ENCODE data around the gene EBF4.

Gene EBF4

DNA sequence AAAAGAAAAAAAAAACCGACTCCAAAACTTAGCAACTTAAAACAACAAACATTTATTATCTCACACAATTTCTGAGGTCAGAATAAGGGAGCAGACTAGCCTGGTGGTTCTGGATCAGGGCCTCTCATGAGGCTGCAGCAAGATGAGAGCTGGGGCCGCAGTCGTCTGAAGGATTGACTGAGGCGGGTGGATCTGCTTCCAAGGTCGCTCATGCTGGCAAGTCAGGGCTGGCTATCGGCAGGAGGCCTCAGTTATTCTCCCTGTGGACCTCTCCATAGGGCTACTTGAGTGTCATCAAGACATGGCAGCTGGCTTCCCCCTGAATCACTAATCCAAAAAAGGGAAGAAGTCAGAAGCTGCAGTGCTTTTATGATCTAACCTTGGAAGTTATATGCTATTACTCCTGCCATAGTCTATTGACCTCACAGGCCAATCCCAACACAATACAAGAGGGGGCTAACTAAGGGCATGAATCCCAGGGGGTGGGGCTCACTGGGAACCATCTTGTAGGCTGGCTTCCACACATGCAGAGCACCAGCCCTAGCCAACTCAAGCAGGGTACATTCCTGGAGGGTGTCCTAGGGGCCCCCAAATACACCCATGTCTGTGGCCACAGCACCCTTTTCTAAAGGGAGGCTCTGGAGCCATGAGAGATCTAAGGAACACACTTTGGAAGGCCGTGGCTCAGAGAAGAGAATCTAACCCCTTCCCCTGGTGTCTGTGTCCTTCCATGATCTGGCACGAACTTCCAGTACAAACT is 11.3 kb downstream of the EBF4 start:
- no peak for DNase-seq

DNA sequence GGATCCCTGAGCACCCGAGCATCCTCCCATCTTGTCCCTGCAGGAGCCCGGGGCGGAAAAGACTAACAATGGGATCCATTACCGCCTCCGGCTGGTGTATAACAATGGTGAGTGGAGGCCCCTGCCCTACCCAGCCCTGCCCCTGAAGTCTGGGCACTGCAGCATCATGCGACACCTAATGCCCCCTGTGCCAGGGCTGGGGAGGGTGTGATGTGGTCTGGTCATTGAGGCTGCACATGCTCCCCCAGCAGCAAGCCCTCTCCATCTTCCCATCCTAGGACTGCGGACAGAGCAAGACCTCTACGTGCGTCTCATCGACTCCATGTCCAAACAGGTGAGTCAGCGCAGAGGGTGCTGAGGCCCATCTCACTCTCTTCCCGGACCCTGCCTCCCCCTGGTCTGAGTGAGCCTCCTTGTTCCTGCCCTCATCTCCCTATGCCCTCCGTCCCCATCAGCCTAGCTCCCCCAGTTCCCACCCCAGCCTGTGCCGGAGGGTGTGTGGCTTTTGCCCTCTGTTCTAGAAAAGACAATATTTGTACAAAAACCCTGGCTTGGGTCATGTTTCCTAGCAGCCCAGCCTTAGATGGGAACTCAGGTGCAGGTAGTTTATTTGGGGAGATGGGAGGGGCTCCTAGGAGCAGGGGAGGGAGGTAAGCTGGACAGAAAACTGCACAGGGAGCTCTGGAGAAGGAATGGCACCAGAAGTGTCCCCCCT is 13.5 kb downstream of the EBF4 start:
- no peak for DNase-seq

DNA sequence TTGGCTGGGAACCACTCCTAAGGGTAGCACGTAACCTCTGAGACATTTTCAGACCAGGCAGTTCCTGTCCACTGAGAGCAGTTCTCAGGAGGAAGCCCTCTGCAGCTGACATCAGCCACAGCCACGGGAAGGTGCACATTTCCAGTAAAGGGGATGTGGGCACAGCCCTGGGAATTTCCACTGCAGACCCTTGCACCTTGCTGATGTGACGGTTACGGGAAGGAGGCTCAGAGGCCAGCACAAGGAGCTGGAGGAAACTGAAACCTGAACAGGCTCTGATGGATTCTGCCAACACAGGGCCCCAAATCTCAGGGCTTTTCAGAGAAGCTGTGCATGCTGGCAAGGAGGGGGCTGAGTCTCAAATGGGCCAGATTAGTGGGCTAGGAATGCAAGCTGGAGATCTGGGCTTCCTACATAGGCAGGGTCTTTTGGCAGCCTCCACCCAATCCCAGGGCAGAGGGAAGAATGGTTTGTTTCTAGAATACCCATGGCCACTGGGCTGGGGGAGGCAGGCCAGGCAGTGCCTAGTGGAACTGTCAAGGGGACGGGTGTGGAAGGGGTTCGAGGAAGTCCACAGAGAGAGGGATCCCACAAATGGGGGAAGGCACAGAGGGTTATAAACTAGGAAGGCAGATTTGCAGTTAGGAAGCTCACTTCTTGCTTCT is 14.2 kb downstream of the EBF4 start:
- DNase-seq: no peak

DNA sequence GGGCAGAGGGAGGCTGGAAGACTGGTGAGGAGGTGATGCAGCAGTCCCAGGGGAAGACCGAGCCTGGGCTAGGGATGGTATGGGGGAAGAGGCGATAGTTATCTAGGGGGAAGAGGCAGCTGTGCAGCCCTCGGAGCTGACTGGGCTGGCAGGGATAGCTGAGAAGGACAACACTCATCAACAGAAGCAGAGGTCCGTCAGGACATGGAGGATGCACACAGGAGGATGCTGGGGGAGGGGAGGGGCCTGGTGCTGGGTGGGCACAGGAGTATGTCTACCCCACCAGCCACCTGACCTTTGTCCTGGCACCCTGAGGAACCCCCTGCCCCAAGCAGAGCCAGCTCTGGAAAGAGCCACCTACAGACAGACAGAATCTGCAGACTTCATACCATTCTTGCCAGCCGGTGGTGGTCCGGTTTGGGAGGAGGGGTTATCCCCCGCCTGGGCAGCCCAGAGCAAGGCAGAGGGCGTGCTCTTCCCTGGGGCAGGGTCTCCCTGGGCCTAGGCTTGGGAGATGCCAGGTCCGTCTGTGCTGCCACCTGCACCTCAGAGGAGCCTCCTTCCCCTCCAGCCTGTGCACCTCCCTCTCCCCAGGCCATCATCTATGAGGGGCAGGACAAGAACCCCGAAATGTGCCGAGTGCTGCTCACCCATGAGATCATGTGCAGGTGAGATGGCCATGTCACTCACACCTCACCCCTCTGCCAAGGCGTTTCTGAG is 14.9 kb downstream of the EBF4 start:
- DNase-seq: no peak

DNA sequence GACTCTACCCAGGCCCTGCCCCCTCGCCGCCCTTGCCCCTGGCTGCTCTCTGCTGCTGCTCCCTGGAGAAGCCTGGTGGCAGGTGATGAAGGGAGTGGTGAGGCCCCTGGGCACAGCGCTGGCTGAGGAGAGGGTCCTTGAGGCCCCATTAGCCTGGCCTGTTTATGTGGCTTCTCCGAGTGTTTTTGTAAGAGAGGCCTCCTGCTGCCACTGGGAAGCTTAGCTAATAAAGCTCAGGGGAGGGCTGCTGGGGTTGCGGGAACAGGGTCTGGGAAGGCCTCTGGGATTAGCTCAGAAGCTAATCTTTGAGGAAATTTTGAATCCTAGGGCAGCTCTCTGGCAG is 15.5 kb downstream of the EBF4 start:
- DNase-seq: peak; percentile 81

DNA sequence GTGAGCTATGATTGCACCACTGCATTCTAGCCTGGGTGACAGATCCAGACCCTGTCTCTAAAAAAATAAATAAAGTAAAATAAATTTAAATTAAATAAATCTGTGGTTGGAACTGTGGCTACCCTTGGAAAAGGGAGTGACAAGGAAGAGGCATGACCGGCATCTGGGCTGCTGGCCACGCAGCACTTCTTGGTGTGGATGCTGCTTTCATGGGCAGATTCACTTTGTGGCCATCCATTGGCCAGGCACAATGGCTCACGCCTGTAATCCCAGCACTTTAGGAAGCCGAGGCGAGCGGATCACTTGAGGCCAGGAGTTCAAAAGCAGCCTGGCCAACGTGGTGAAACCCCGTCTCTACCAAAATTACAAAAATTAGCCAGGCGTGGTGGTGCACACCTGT is 16.1 kb downstream of the EBF4 start:
- no peak for DNase-seq

DNA sequence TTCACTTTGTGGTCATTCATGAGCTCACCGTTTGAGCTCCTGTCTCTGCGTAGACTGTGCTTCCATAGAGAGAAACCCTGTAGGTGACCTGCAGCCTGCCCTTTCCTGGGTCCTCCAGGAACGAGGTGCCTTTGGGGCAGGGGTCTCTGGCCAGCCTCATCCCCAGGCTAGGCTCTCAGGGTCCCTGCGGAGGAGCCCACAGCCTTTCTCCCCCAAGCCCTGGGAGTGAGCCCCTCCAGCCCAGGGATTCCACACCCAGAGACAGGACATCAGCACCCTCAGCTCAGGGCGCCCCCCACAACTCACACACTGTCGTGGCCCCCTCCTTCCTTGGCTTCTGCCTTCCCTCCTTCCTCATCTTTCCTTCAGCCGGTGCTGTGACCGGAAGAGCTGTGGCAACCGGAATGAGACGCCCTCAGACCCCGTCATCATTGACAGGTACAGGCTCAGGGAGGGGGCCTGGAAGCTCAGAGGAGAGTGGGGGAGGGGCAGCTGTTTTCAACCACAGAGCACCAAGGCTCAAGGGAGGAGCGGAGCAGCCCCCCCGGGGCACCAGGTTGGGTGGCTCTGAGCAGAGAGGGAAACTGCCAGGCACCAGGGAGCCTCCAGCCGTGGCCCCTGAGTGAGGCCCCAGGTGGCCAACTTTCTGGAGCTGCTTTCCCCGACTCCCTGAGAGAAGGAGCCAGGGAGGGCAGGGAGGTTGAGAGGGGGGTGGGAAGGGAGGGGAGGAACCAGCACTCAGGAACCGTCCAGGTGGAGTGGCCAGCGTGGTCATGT is 16.8 kb downstream of the EBF4 start:
- no peak for DNase-seq

DNA sequence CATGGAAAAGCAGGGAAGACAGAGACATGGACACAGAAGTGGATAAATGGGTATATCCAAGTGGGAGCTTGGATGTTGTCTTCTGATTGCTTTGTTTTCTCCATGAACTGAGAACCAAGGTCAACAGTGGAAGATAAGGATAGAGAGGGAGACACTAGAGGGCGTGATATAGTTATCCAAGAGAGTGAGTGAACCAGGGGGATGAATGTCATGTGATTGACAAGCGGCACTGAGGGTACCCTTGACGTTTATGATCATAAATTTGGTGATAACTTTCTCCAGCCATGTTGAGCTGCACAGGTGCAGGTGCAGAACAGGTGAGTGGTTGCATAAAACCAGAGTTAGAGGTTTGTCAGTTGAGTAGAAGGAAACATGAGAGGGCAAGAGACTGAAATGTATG is 20.7 kb downstream of the EBF4 start:
- DNase-seq: no peak

DNA sequence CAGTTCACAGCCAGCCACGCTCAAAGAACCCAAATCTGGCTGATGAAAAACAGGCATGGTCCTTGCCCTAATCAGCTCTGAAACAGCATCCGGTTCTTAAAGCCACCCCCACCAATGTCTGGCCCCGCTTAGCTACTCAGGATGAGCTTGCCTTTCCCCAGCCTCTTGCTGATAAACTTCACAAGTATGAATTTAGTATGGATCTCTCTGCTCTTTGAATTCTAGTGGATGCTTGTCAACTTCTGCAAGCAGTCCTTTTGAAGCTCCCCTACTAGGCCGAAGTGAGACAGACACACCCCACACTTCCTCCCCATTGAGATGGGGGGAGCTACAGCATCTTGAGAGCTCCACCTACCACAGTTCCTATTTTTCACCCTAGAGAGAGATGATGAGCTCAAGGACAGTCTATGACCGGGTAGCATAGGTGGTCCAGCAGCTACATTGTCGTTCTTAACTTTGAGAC is 36.7 kb downstream of the EBF4 start:
- DNase-seq: no peak

DNA sequence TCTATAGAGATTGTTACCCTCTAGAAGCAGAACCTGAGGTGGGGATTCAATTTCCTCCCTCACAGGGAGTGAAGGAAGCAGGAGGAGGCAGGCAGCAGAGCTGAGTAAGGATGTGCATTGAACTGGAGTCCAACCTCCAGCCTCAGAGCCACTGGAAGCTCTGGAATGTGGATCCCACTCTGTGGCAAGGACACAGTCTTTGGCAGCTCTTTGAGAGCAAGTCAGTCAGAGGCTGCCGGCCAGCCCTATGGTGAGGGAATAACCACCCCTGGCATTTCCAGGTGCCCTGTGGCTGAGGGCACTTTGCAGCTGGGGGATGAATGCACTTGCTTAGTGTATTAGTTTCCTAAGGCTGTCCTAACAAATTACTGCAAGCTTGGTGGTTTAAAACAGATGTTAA is 37.2 kb downstream of the EBF4 start:
- no peak for DNase-seq

DNA sequence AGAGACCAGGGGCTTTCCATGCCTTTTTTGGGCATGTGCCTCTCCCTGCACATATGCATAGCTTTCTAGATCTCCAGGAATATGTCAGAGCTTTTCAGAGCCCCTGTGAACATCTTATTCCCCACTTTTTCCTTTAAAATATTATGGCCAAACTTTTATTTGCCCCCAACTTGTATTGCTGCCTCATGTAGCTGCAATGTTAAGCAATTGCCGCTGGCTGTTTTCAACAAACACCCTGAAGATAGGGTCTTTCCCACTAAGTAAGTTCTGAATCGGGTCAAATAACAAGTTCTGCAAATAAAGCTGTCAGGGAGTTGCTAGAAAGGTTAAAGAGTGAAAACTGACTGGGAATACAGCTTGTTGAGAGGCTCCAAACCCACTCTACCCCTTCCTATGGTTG is 42.3 kb downstream of the EBF4 start:
- DNase-seq: no peak

DNA sequence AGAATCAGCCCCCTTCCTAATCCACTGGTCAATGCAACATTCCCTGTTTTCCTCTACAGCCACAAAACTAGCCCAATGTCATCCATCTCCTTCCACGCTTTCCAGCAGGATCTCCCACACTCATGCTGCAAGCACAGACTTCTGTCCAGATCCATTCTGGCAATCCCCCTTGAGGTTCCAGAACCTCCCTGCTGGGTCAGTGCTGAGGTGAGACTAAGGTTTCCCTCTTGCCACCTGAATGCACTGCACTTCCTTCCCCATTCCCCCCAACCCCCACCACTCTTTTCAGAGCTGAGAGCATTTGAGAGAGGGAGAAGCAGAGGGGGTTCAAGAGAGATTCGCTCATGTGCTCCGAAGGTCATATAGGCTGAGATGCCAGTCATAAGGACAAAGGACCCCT is 43.9 kb downstream of the EBF4 start:
- DNase-seq: no peak

DNA sequence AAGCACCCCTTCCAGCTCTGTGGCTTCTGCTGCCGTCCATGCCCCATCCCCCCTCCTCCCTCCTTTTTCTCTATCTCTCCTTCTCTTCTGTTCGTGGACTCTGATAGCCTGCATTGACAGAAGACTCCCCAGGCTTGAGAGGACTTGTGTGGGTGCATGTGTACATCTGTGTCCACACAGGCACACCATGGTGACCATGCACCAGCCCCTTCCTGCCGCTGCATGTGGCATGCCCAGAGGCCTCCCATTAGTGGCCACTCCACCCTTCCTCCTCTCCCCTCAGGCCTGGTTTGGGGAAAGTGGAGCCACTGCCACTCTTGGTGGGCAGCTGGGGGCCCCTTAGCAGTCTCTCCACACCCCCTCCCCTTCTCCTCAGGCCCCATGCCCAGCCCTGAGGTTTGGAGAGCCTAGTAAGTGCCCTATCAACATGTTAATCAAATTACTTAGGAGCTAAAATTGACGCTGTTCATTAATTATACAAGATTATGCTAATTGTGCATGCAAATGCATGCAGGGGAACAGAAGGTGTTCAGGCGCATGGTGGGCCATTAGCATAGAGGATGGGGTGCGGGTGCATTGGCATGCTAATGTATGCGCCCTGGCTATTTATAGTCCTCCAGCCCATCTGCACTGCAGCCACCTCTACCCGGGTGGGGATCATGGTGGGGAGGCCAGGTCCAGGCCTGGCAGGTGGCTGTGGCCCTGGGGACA is 45.9 kb downstream of the EBF4 start:
- no peak for DNase-seq

DNA sequence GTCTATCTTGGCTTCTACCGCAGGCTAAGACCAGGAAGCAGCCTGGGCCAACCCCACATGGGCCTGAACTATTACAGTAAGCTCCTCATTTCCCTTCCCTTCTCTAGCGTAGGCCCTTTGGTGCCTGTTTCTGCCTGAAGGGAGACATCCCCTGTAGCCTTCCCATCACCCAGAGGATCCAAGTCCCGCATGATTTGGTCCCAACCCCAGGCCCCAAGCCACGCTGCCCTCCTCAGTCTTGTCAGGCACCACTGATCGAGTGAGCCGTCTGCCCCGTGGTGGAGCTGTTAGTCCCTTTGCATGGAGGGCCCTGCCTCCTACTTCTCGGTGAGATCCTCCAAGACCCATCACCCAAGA is 46.4 kb downstream of the EBF4 start:
- no peak for DNase-seq

DNA sequence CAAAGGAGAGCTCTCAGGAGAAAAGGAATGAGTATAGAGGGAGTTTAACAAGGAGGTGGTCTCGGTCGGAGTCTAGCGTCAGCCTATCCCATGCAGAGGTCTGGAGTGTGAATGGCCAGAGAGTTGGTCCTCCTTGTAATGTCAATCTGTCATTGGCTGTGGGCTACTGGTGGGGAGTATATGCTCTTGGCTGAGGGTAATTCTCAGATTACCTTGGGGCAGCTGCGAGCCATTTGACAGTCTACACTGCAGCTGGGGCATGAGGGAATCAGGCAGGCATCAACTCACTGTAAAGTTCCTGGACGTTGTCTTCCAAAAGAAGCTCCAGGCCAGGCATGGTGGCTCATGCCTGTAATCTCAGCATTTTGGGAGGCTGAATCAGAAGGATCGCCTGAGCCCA is 48.1 kb downstream of the EBF4 start:
- DNase-seq: no peak

DNA sequence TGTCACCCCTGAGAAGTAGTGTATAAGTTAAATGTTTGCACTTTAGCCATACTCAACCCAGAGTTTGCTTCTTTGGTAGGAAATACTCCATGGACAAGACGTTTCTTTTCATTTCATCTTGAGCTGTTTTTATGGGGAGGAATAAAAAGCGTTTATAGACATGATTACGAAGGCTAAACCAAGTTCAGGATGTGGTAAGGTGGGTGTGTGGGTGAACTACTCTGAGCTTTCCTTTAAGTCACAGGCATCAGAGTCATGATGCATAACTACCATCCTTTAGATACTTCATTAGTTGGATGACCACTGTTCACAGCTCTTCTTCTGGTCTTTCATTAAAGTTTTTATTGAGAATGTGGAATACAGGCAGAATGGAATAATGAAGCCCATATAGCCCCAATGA is 48.9 kb downstream of the EBF4 start:
- no peak for DNase-seq

DNA sequence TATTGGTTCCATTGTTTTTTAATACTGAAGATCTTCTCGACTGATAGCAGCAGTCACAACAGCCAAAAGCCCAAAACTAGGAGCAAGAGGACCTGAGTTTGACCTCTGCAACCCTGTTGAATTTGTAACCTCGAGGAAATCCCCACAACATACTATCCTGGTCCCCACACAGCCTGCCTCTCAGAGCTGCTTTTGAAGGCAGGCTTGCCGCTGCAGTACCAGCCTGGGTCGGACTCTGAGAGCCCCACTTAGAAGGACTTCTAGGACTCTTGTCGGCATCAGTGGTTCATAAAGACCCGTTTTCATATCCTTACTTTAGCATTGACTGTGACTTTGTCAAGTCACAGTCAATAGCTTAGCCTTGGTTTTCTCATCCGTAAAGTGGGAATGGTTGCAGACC is 49.3 kb downstream of the EBF4 start:
- DNase-seq: no peak

DNA sequence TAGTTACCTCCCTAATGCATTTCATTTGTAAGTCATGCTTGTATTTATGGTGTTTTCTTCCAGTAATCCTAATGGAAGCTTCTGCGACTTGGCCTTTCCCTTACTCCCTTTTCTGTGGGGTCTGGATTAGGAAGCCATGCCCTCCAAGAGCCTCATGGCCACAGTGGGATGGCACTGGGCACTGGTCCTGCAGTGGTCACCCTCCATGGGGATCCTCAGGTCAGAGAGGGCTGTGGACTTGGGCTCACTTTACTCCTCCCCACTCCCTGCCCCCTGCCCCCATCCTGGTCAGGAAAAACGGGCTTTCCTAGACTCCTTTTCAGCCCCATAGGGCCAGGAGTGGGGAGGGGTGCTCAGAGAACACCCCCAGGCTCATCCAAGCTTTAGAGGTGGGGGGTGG is 49.9 kb downstream of the EBF4 start:
- DNase-seq: no peak

DNA sequence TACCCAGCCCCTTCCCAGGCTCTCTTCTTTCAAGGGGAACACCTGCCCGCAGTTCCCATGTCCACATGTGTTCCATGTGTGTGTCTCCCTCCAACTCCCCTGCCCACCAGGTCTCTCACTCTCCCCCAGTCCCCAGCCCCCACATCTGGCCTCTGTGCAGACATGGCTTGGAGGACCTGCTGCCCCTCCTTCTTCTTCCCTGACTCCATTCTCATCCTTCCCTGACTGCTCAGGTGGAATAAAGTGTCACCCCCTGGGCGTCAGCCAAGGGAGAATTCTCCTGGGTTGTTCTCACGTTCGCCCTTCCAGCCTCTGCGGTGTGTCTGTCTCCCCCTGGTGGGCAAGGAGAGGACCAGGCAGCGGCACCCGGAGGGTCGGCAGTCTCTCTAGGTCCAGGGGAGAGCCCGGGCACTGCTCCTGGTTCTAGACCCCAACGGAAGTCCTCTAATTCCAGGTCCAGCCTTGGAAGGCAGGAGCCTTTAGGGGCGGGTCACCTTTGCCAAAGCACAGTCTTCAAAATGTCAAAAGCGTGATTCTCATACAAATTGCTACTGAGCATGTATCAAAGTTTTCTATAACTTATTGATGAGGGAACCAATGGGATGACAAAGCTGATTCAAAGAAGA is 50.5 kb downstream of the EBF4 start:
- peak; percentile 47 for DNase-seq

DNA sequence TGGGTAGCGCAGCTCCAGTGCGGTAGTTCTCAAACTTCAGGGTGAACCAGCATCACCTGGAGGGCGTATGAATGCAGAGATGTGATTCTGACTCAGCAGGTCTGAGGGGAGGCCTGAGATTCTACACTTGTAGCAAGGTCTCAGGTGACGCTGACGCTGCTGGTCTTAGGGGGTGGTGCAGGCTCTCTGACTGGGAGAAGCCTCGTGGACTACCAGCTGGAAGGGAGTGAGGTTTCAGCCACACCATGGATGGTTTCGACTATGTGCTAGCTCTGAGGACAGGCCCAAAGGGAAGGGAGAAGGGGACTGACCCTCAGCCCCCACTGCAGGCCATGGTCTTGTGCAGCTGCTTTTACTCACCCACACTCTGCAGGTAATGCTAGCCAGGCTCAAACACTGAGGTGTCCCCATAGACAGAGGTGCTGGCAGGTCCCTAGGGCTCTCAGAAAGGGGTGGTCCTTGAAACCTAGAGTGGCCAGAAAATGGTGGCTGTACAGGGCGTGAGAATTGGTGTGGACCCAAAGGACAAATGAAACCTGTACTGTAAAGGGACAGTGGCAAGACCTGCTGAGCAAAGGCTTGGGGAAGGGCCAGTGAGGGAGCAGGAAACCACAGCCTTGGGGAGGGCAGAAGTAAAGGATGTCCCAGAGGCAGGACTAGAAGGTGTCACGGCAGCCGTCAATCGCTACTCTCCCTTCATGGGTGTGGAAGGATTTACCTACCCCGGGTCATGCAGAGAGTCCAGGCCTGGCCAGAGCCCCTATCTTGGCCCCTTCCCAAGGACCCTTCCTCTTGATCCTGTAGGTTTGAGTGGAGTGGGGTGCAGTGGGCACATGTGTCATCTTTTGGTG is 52.7 kb downstream of the EBF4 start:
- no peak for DNase-seq
